K562 (cell line): ENCODE results near the gene IL4I1. TPM values are rescaled to one million over a fixed set of nuclear protein-coding genes. Genes with fewer than 3 reads are reported as not detected.
A peak's percentile ranks its signal among the peaks of the same experiment; 100 is the strongest.

Experiments
- COPS2 ChIP-seq: fragments of 450-650 bp; conservative IDR thresholded peaks from 2 replicates; pipeline ENCODE4 v1.6.1; 2016; ENCODE audit warnings: mild to moderate bottlenecking, moderate library complexity
- FOXK2 ChIP-seq, 2 experiments: fragments of 450-650 bp; IDR thresholded peaks in 1 of 2; conservative IDR thresholded peaks in 1 of 2; 2 replicates each; pipeline ENCODE4 v1.6.1; 2016; ENCODE audit warnings: low read depth in 2 of 2, mild to moderate bottlenecking in 1 of 2
- FOXO4 ChIP-seq: fragments of 450-650 bp; formaldehyde crosslinking; IDR thresholded peaks from 2 replicates; pipeline ENCODE4 v1.4.0; 2020; ENCODE audit warnings: mild to moderate bottlenecking, moderate library complexity
- GTF2F1 ChIP-seq: IDR thresholded peaks from 2 replicates; pipeline ENCODE4 v1.6.1; 2011; ENCODE audit warnings: low read depth, low read length, improper control_type of control experiment
- HDAC8 ChIP-seq: fragments of 450-650 bp; IDR thresholded peaks from 2 replicates; pipeline ENCODE4 v1.6.1; 2016; ENCODE audit warnings: mild to moderate bottlenecking, missing genetic modification characterization, moderate library complexity, missing compliant biosample characterization
- HNRNPH1 ChIP-seq: fragments of 200-400 bp; formaldehyde crosslinking; optimal IDR thresholded peaks from 2 replicates; pipeline ENCODE3; 2017; ENCODE audit warnings: low read depth, mild to moderate bottlenecking, low read length, moderate library complexity
- POLR2AphosphoS5 ChIP-seq: IDR thresholded peaks from 2 replicates; pipeline ENCODE4 v1.6.1; 2011; ENCODE audit warnings: mild to moderate bottlenecking, low read depth, low read length, moderate library complexity; ENCODE audit not compliant: control insufficient read depth, insufficient read depth
- PRDM10 ChIP-seq: fragments of 450-650 bp; IDR thresholded peaks from 2 replicates; pipeline ENCODE4 v1.6.1; 2018; ENCODE audit not compliant: partially characterized antibody
- RBFOX2 ChIP-seq: fragments of 200-400 bp; formaldehyde crosslinking; IDR thresholded peaks from 2 replicates; pipeline ENCODE4 v1.6.1; 2017; ENCODE audit warnings: low read depth, mild to moderate bottlenecking, low read length, moderate library complexity
- RBM17 ChIP-seq: fragments of 200-400 bp; formaldehyde crosslinking; IDR thresholded peaks from 2 replicates; pipeline ENCODE4 v1.6.1; 2017; ENCODE audit warnings: low read depth, mild to moderate bottlenecking, low read length, borderline replicate concordance
- STAT6 ChIP-seq: sonication (generic); formaldehyde crosslinking; IDR thresholded peaks from 2 replicates; pipeline ENCODE4 v1.8.1; 2023; ENCODE audit warnings: mild to moderate bottlenecking, missing genetic modification reagents
- TARDBP ChIP-seq: fragments of 450-650 bp; IDR thresholded peaks from 2 replicates; pipeline ENCODE4 v1.6.1; 2016
- U2AF1 ChIP-seq: fragments of 200-400 bp; formaldehyde crosslinking; optimal IDR thresholded peaks from 2 replicates; pipeline ENCODE3; 2017; ENCODE audit warnings: mild to moderate bottlenecking, low read depth, low read length, moderate library complexity
- XRCC3 ChIP-seq: fragments of 450-650 bp; IDR thresholded peaks from 2 replicates; pipeline ENCODE4 v1.6.1; 2017; ENCODE audit warnings: mild to moderate bottlenecking, moderate library complexity
- ZNF175 ChIP-seq: fragments of 200-800 bp; sonication (Bioruptor generic); IDR thresholded peaks from 2 replicates; pipeline ENCODE4 v1.6.1; 2016; ENCODE audit warnings: low read depth, mild to moderate bottlenecking, missing genetic modification characterization, missing compliant biosample characterization
- ZNF512 ChIP-seq: IDR thresholded peaks from 2 replicates; pipeline ENCODE4 v1.6.1; 2016; ENCODE audit warnings: missing genetic modification characterization, missing compliant biosample characterization
- ZNF57 ChIP-seq: fragments of 450-650 bp; formaldehyde crosslinking; IDR thresholded peaks from 2 replicates; pipeline ENCODE4 v1.4.0; 2020; ENCODE audit warnings: mild to moderate bottlenecking, moderate library complexity
- ZNF76 ChIP-seq: fragments of 250-450 bp; sonication (Bioruptor Pico); IDR thresholded peaks from 2 replicates; pipeline ENCODE4 v1.4.0; 2020; ENCODE audit warnings: mild to moderate bottlenecking, moderate library complexity, borderline replicate concordance
- polyA plus RNA-seq, 8 experiments: library from polyadenylated mRNA; depleted of rRNA in 4 of 8; stranded (reverse) in 5 of 8; unstranded in 3 of 8; fragments of >200 nt; fragmentation: Nextera tagmentation in 2 of 8; fragmentation: Illumina TruSeq in 1 of 8; extraction: Ambion mirVana in 2 of 8; extraction: Trizol in 1 of 8; gene quantifications; 2 replicates each; pipeline versions ENCODE4 v1.2.1 to v1.2.3, GENCODE V29; 2011 to 2014; ENCODE audit warnings: inconsistent platforms in 1 of 8, missing spikeins in 1 of 8
- total RNA-seq, 7 experiments: library from RNA; depleted of rRNA in 6 of 7; stranded (reverse); fragments of >200 nt in 6 of 7; fragmentation: Illumina TruSeq in 2 of 7; extraction: Trizol in 2 of 7; gene quantifications; 2 replicates each; pipeline versions ENCODE4 v1.2.1 to v1.2.3, GENCODE V29; 2011 to 2021; ENCODE audit warnings: low replicate concordance in 1 of 7

The IL4I1 gene
- total and polyA plus RNA-seq, 9 of the 15 experiments (the other 6 are each of a cell fraction or from before 2014, with no cell fraction given) = 0.06 to 0.95 (median 0.43) TPM; not detected in 2

GRCh38 chr19:49929121-49929610 lies 32.5 kb upstream of the IL4I1 start, which contains the start of the genes ATF5 and NUP62 (continued):
- TF ChIP-seq HNRNPH1 (no peak), GTF2F1 (no peak), COPS2 (no peak), ZNF175 (CRISPR knock-in tag) (peak; percentile 35; the same call in 1 of the 2 replicates), PRDM10 (no peak), ZNF76 (CRISPR knock-in tag) (no peak; the same call in 1 of the 2 replicates), U2AF1 (peak; percentile 77), FOXO4 (no peak), POLR2AphosphoS5 (peak; percentile 50; the same call in 1 of the 2 replicates), RBFOX2 (peak; percentile 100), STAT6 (CRISPR knock-in tag) (peak; percentile 79; the same call in 1 of the 2 replicates), ZNF57 (no peak), ZNF512 (tag) (no peak), TARDBP (no peak), XRCC3 (no peak), FOXK2 (conservative IDR thresholded peaks at IDR 0.05 in 1 of 2, IDR thresholded peaks at IDR 0.05 in 1 of 2; ENCODE audit: low read depth in 2 of 2) (no peak), RBM17 (no peak), HDAC8 (tag) (0 out of 2 replicates have a peak, but pooled peaks have one; percentile 33)
